Brain microvascular endothelial cell (primary cell): ENCODE measurements around the gene ELP2.
"Not testable (repeated sequence)": the region's sequence is repeated elsewhere in the genome, so short reads cannot be mapped to it uniquely, and the experiment has no call there.

Experiments
- DNase-seq: peaks from one replicate; pipeline ENCODE4 v3.0.0-alpha.2; 2020
- H3K27ac ChIP-seq: fragments of 250-450 bp; sonication (Bioruptor Pico); 2 replicates; pipeline ENCODE4 v1.5.1; 2020; ENCODE audit warnings: mild to moderate bottlenecking, moderate library complexity
- H3K27me3 ChIP-seq: fragments of 250-450 bp; sonication (Bioruptor Pico); replicated peaks from 2 replicates; pipeline ENCODE4 v1.5.1; 2020; ENCODE audit warnings: mild to moderate bottlenecking
- H3K36me3 ChIP-seq: fragments of 250-450 bp; sonication (Bioruptor Pico); replicated peaks from 2 replicates; pipeline ENCODE4 v1.5.1; 2020; ENCODE audit warnings: mild to moderate bottlenecking
- H3K4me3 ChIP-seq: 2 replicates; pipeline ENCODE4 v1.5.1; 2011; ENCODE audit warnings: low read depth, mild to moderate bottlenecking, control low read depth, low read length, moderate library complexity
- CTCF ChIP-seq: IDR thresholded peaks from 2 replicates; pipeline ENCODE4 v1.5.1; 2011; ENCODE audit warnings: low read depth, mild to moderate bottlenecking, moderate library complexity, low read length, control low read depth, inconsistent platforms; ENCODE audit errors: missing control alignments
- in situ Hi-C: cut with HindIII; loops from 2 replicates; pipeline ENCODE4 v1.10.0; 2017; ENCODE audit warnings: low sequenced_read_pairs, low pct_ligation_motif_present

ELP2 gene

GRCh38 chr18:36162981-36163380 is 33.3 kb downstream of the ELP2 start:
- in situ Hi-C loops, result no loop called here
- H3K27ac ChIP-seq, result no peak overlapping the region
- TF ChIP-seq CTCF, result no peak
- peaks cover 50% of the 10 kb centered on the region for H3K36me3 ChIP-seq
- no peaks in the 10 kb centered on the region for H3K27me3 ChIP-seq
- no peak overlapping the region for H3K4me3 ChIP-seq
- DNase-seq, result no peak

- in situ Hi-C loops, result no loop called here
- Histone ChIP-seq H3K36me3 (peaks cover 52% of the 10 kb centered on the region), H3K4me3 (no peak overlapping the region), H3K27me3 (no peaks in the 10 kb centered on the region), H3K27ac (no peak overlapping the region)
- TF ChIP-seq CTCF, result no peak
- no peak for DNase-seq
These were observed 38.1 kb downstream of the ELP2 start for GRCh38 chr18:36167692-36168218.

GRCh38 chr18:36168296-36168695 is 38.6 kb downstream of the ELP2 start:
- peaks cover 56% of the 10 kb centered on the region for H3K36me3 ChIP-seq
- H3K4me3 ChIP-seq, H3K27ac ChIP-seq, H3K27me3 ChIP-seq, DNase-seq, in situ Hi-C loops: not testable (repeated sequence)

GRCh38 chr18:36169938-36170337 is 40.2 kb downstream of the ELP2 start:
- in situ Hi-C loops, result no loop called here
- TF ChIP-seq CTCF, result no peak

GRCh38 chr18:36175481-36175880 is 45.8 kb downstream of the ELP2 start:
- Histone ChIP-seq H3K36me3 (peaks cover 38% of the 10 kb centered on the region), H3K4me3 (no peak overlapping the region), H3K27ac (no peak overlapping the region), H3K27me3 (no peaks in the 10 kb centered on the region)
- in situ Hi-C loops, result no loop called here
- TF ChIP-seq CTCF, result no peak
- no peak for DNase-seq

More at GRCh38 chr18:36169938-36170337, 40.2 kb downstream of the ELP2 start:
- Histone ChIP-seq H3K27ac (no peak overlapping the region), H3K27me3 (no peaks in the 10 kb centered on the region), H3K4me3 (no peak overlapping the region), H3K36me3 (peaks cover 58% of the 10 kb centered on the region)
- DNase-seq, result no peak

- DNase-seq, result no peak
- Histone ChIP-seq H3K27me3 (no peaks in the 10 kb centered on the region), H3K4me3 (no peak overlapping the region), H3K27ac (no peak overlapping the region), H3K36me3 (peaks cover 32% of the 10 kb centered on the region)
- no peak for TF ChIP-seq CTCF
- in situ Hi-C loops, result no loop called here
These were observed 46.5 kb downstream of the ELP2 start for GRCh38 chr18:36176177-36176584.
